DOHH2 (cell line): ENCODE measurements around the gene FBXL20.
"Not testable (repeated sequence)": the region's sequence is repeated elsewhere in the genome, so short reads cannot be mapped to it uniquely, and the experiment has no call there.

ENCODE experiments used
- H3F3A ChIP-seq: fragments of 200-600 bp; sonication (generic), shearing (Covaris generic); 2 replicates; pipeline ENCODE4 v1.6.0; 2016; ENCODE audit warnings: antibody characterized with exemption, mild to moderate bottlenecking; ENCODE audit not compliant: control insufficient read depth, insufficient read depth
- H3K27ac ChIP-seq: fragments of 200-600 bp; sonication (generic); 2 replicates; pipeline ENCODE4 v1.5.1; 2014; ENCODE audit warnings: low read depth, mild to moderate bottlenecking, low read length, moderate library complexity
- H3K27me3 ChIP-seq: fragments of 200-600 bp; sonication (generic); 2 replicates; pipeline ENCODE4 v1.6.1; 2014; ENCODE audit warnings: mild to moderate bottlenecking, low read length, mixed read lengths; ENCODE audit not compliant: control insufficient read depth
- H3K36me3 ChIP-seq: fragments of 200-600 bp; sonication (generic); 2 replicates; pipeline ENCODE4 v1.6.1; 2014; ENCODE audit warnings: mild to moderate bottlenecking, low read length, moderate library complexity, mixed read lengths; ENCODE audit not compliant: control insufficient read depth
- H3K4me1 ChIP-seq: fragments of 200-600 bp; sonication (generic); 2 replicates; pipeline ENCODE4 v1.6.1; 2014; ENCODE audit warnings: mild to moderate bottlenecking, low read length, mixed read lengths; ENCODE audit not compliant: control insufficient read depth
- H3K4me2 ChIP-seq: fragments of 200-600 bp; sonication (generic); 2 replicates; pipeline ENCODE4 v1.6.0; 2014; ENCODE audit warnings: mild to moderate bottlenecking, low read length, moderate library complexity
- H3K4me3 ChIP-seq: fragments of 200-600 bp; sonication (generic); 2 replicates; pipeline ENCODE4 v1.5.1; 2014; ENCODE audit warnings: mild to moderate bottlenecking, low read length, mixed read lengths
- H3K79me2 ChIP-seq: fragments of 200-600 bp; sonication (generic); 2 replicates; pipeline ENCODE4 v1.6.1; 2014; ENCODE audit warnings: mild to moderate bottlenecking, low read length, mixed read lengths; ENCODE audit not compliant: control insufficient read depth
- H3K9me2 ChIP-seq: fragments of 200-600 bp; sonication (generic); replicated peaks from 2 replicates; pipeline ENCODE4 v1.6.1; 2014; ENCODE audit warnings: mild to moderate bottlenecking, low read length, mixed read lengths; ENCODE audit not compliant: control insufficient read depth
- H3K9me3 ChIP-seq: fragments of 200-600 bp; sonication (generic); 2 replicates; pipeline ENCODE4 v1.6.1; 2014; ENCODE audit warnings: antibody characterized with exemption, low read length, mixed read lengths; ENCODE audit not compliant: control insufficient read depth, insufficient read depth
- H4K20me1 ChIP-seq: fragments of 200-600 bp; sonication (generic); 2 replicates; pipeline ENCODE4 v1.6.0; 2014; ENCODE audit warnings: low read depth, mild to moderate bottlenecking, antibody characterized with exemption, low read length, moderate library complexity; ENCODE audit not compliant: control insufficient read depth, insufficient read depth
- CTCF ChIP-seq: fragments of 200-600 bp; sonication (generic); IDR thresholded peaks from one replicate; pipeline ENCODE4 v1.5.1; 2014; ENCODE audit warnings: antibody characterized with exemption, mild to moderate bottlenecking, low read depth, low read length; ENCODE audit not compliant: poor library complexity, severe bottlenecking
- EZH2phosphoT487 ChIP-seq: fragments of 200-600 bp; sonication (generic); IDR thresholded peaks from 2 replicates; pipeline ENCODE4 v1.6.1; 2017; ENCODE audit warnings: borderline replicate concordance, mild to moderate bottlenecking, antibody characterized with exemption, low read length, moderate library complexity, mixed read lengths

Gene FBXL20

GRCh38 chr17:39281806-39282205 is 119.6 kb downstream of the FBXL20 start:
- Histone ChIP-seq H3K36me3 (no peaks in the 10 kb centered on the region), H3K9me3 (no peaks in the 10 kb centered on the region), H3K79me2 (no peaks in the 10 kb centered on the region), H3K4me1 (peaks cover 7% of the 10 kb centered on the region), H3K27ac (no peak overlapping the region), H4K20me1 (no peaks in the 10 kb centered on the region), H3K27me3 (no peaks in the 10 kb centered on the region), H3K9me2 (no peaks in the 10 kb centered on the region), H3K4me3 (no peak overlapping the region), H3F3A (peaks cover 4% of the 10 kb centered on the region; the same call in 1 of the 2 replicates), H3K4me2 (no peak overlapping the region)
- no peak for TF ChIP-seq CTCF
- no peak for TF ChIP-seq EZH2phosphoT487

GRCh38 chr17:39278246-39278645 is 123.2 kb downstream of the FBXL20 start:
- not testable (repeated sequence) for H3K4me2 ChIP-seq, H3K4me3 ChIP-seq, H3K79me2 ChIP-seq, H3K9me2 ChIP-seq, H3K9me3 ChIP-seq, H3F3A ChIP-seq, H3K27me3 ChIP-seq, H3K27ac ChIP-seq, H3K4me1 ChIP-seq, H4K20me1 ChIP-seq, H3K36me3 ChIP-seq

GRCh38 chr17:39277110-39277509 is 124.3 kb downstream of the FBXL20 start:
- Histone ChIP-seq H3K27me3 (no peaks in the 10 kb centered on the region), H3K9me2 (no peaks in the 10 kb centered on the region), H3K4me1 (peaks cover 10% of the 10 kb centered on the region), H3F3A (peaks cover 4% of the 10 kb centered on the region; the same call in 1 of the 2 replicates), H4K20me1 (no peaks in the 10 kb centered on the region), H3K27ac (no peak overlapping the region), H3K4me3 (no peak overlapping the region), H3K79me2 (no peaks in the 10 kb centered on the region), H3K9me3 (no peaks in the 10 kb centered on the region), H3K4me2 (peak overlapping the region; percentile 29), H3K36me3 (no peaks in the 10 kb centered on the region)
- TF ChIP-seq CTCF = no peak
- no peak for TF ChIP-seq EZH2phosphoT487

- Histone ChIP-seq H3K79me2 (no peaks in the 10 kb centered on the region), H3F3A (no peaks in the 10 kb centered on the region), H3K36me3 (no peaks in the 10 kb centered on the region), H3K4me1 (peaks cover 10% of the 10 kb centered on the region), H3K27ac (no peak overlapping the region), H3K9me3 (no peaks in the 10 kb centered on the region), H3K9me2 (no peaks in the 10 kb centered on the region), H3K27me3 (no peaks in the 10 kb centered on the region), H3K4me3 (no peak overlapping the region), H3K4me2 (no peak overlapping the region), H4K20me1 (no peaks in the 10 kb centered on the region)
- TF ChIP-seq CTCF = no peak
- no peak for TF ChIP-seq EZH2phosphoT487
These were observed 125.3 kb downstream of the FBXL20 start for GRCh38 chr17:39276113-39276512.
